ENCODE measurements around the gene RPS16.
A peak's percentile ranks its signal among the peaks of the same experiment; 100 is the strongest.

RPS16 gene

GRCh38 chr19:39401070-39401548, 34.6 kb downstream of the RPS16 start:
- DNase-seq (ENCODE audit: extremely low spot score) = no peak
- POLR2A ChIA-PET = interaction anchor here (0.8 to 10.0 kb wide), 3 partner anchors 10 to 34 kb away, joined by 3 to 54 read pairs (median 3); partner anchors contain the start of genes MED29, PAF1 and RPS16
- TF ChIP-seq BHLHE40 (IDR thresholded peaks at IDR 0.05; ENCODE audit: borderline replicate concordance) (no peak), NFRKB (IDR thresholded peaks at IDR 0.05) (no peak), HDGF (IDR thresholded peaks at IDR 0.05; ENCODE audit: borderline replicate concordance) (no peak), CTBP1 (IDR thresholded peaks at IDR 0.05; ENCODE audit: borderline replicate concordance) (no peak), SP1 (IDR thresholded peaks at IDR 0.05) (no peak), L3MBTL2 (conservative IDR thresholded peaks at IDR 0.05) (no peak), ELF4 (IDR thresholded peaks at IDR 0.05) (no peak), TARDBP (IDR thresholded peaks at IDR 0.05) (no peak)
- CTCF ChIA-PET = interaction anchor here (1.1 kb wide), 1 partner anchor 11 kb away, joined by 5 read pairs; the partner anchor contains the start of gene PLEKHG2

- POLR2A ChIA-PET = interaction anchor here (1.3 to 10.0 kb wide), 2 partner anchors 8 to 35 kb away, joined by 3 to 54 read pairs; partner anchors contain the start of genes MED29, PAF1 and RPS16
- CTCF ChIA-PET = no interaction called here
- DNase-seq (ENCODE audit: extremely low spot score) = no peak
- TF ChIP-seq ARNT (IDR thresholded peaks at IDR 0.05) (no peak), SP1 (IDR thresholded peaks at IDR 0.05) (no peak), BHLHE40 (IDR thresholded peaks at IDR 0.05; ENCODE audit: borderline replicate concordance) (no peak), LEF1 (IDR thresholded peaks at IDR 0.05; ENCODE audit: borderline replicate concordance) (no peak), CTBP1 (IDR thresholded peaks at IDR 0.05; ENCODE audit: borderline replicate concordance) (no peak)
These were observed 35.7 kb downstream of the RPS16 start for GRCh38 chr19:39400061-39400460.

GRCh38 chr19:39399668-39400050, 36.1 kb downstream of the RPS16 start:
- ChIA-PET CTCF (no interaction called here), POLR2A (interaction anchor here (0.9 to 10.0 kb wide), 2 partner anchors 12 to 36 kb away, joined by 3 to 54 read pairs; partner anchors contain the start of gene RPS16)

GRCh38 chr19:39398297-39398864, 37.4 kb downstream of the RPS16 start:
- POLR2A ChIA-PET = interaction anchor here (1.0 to 2.0 kb wide), 3 partner anchors 9 to 37 kb away, joined by 7 to 17 read pairs (median 9); partner anchors contain the start of genes PLEKHG2 and RPS16
- no peak for DNase-seq (ENCODE audit: extremely low spot score)
- TF ChIP-seq PKNOX1 (IDR thresholded peaks at IDR 0.05) (no peak), NFRKB (IDR thresholded peaks at IDR 0.05) (no peak), SUZ12 (IDR thresholded peaks at IDR 0.05) (no peak), FOXM1 (IDR thresholded peaks at IDR 0.05; ENCODE audit: borderline replicate concordance) (no peak), BHLHE40 (IDR thresholded peaks at IDR 0.05; ENCODE audit: borderline replicate concordance) (no peak), SP1 (IDR thresholded peaks at IDR 0.05) (no peak), ZNF384 (IDR thresholded peaks at IDR 0.05) (no peak), CTBP1 (IDR thresholded peaks at IDR 0.05; ENCODE audit: borderline replicate concordance) (no peak)
- CTCF ChIA-PET = interaction anchor here (0.6 to 2.8 kb wide), 4 partner anchors 10 to 277 kb away, joined by 3 to 25 read pairs (median 6); partner anchors contain the start of gene PLEKHG2

More at GRCh38 chr19:39399668-39400050, 36.1 kb downstream of the RPS16 start:
- TF ChIP-seq LEF1 (IDR thresholded peaks at IDR 0.05; ENCODE audit: borderline replicate concordance) (no peak), ARNT (IDR thresholded peaks at IDR 0.05) (no peak), FOXK2 (IDR thresholded peaks at IDR 0.05) (no peak), HDGF (IDR thresholded peaks at IDR 0.05; ENCODE audit: borderline replicate concordance) (no peak), PKNOX1 (IDR thresholded peaks at IDR 0.05) (no peak), ZNF384 (IDR thresholded peaks at IDR 0.05) (no peak), SP1 (IDR thresholded peaks at IDR 0.05) (no peak), TARDBP (IDR thresholded peaks at IDR 0.05) (no peak), NFRKB (IDR thresholded peaks at IDR 0.05) (no peak), CTBP1 (IDR thresholded peaks at IDR 0.05; ENCODE audit: borderline replicate concordance) (no peak), SUZ12 (IDR thresholded peaks at IDR 0.05) (no peak), FOXA1 (IDR thresholded peaks at IDR 0.05) (no peak), L3MBTL2 (conservative IDR thresholded peaks at IDR 0.05) (no peak), BHLHE40 (IDR thresholded peaks at IDR 0.05; ENCODE audit: borderline replicate concordance) (no peak), ELF4 (IDR thresholded peaks at IDR 0.05) (no peak), FOXM1 (IDR thresholded peaks at IDR 0.05; ENCODE audit: borderline replicate concordance) (no peak)
- no peak for DNase-seq (ENCODE audit: extremely low spot score)

GRCh38 chr19:39397360-39398296, 38.1 kb downstream of the RPS16 start:
- peak; percentile 84 for DNase-seq (ENCODE audit: extremely low spot score)
- POLR2A ChIA-PET = interaction anchor here (1.0 to 2.0 kb wide), 4 partner anchors 10 to 38 kb away, joined by 5 to 17 read pairs (median 8); partner anchors contain the start of genes PLEKHG2 and RPS16

More at GRCh38 chr19:39397360-39398296, 38.1 kb downstream of the RPS16 start:
- CTCF ChIA-PET = interaction anchor here (0.6 to 2.8 kb wide), 4 partner anchors 11 to 278 kb away, joined by 3 to 25 read pairs (median 6); partner anchors contain the start of gene PLEKHG2
- TF ChIP-seq SP1 (IDR thresholded peaks at IDR 0.05) (no peak), HDGF (IDR thresholded peaks at IDR 0.05; ENCODE audit: borderline replicate concordance) (peak; percentile 67; the same call in 1 of the 2 replicates)

Data from HEK293T (cell line).